Cardiac muscle cell (in vitro differentiated cells and primary cell): Measurements from ENCODE around the gene RGS9. TPM values are rescaled to one million over a fixed set of nuclear protein-coding genes. Genes with fewer than 3 reads are reported as not detected.
"Not testable (repeated sequence)": the region's sequence is repeated elsewhere in the genome, so short reads cannot be mapped to it uniquely, and the experiment has no call there.

ENCODE experiments used
- DNase-seq, 2 donors: peaks; one replicate each; pipeline versions ENCODE4 v3.0.0 to v3.0.0-alpha.2; 2010 to 2017; ENCODE audit warnings: low read depth in 1 of 2, low spot score in 1 of 2
- H3K27ac ChIP-seq: fragments of 200-600 bp; sonication (generic); 2 replicates; pipeline ENCODE4 v1.5.1; 2016
- H3K27me3 ChIP-seq: fragments of 200-600 bp; sonication (generic); 2 replicates; pipeline ENCODE4 v1.6.0; 2016; ENCODE audit warnings: control low read depth
- H3K36me3 ChIP-seq: fragments of 200-600 bp; sonication (generic); 2 replicates; pipeline ENCODE4 v1.5.1; 2016; ENCODE audit warnings: control low read depth
- H3K4me1 ChIP-seq: fragments of 200-600 bp; sonication (generic); 2 replicates; pipeline ENCODE4 v1.8.1; 2017; ENCODE audit warnings: low read depth, mild to moderate bottlenecking, mixed run types
- H3K4me3 ChIP-seq: fragments of 200-600 bp; sonication (generic); 2 replicates; pipeline ENCODE4 v1.5.1; 2016; ENCODE audit warnings: mild to moderate bottlenecking
- H3K9me3 ChIP-seq: fragments of 200-600 bp; sonication (generic); 2 replicates; pipeline ENCODE4 v1.5.1; 2017; ENCODE audit warnings: low read depth, mild to moderate bottlenecking, control low read depth
- CTCF ChIP-seq: IDR thresholded peaks from 2 replicates; pipeline ENCODE4 v1.5.1; 2012; ENCODE audit warnings: low read depth, mild to moderate bottlenecking, low read length
- polyA plus RNA-seq: library from polyadenylated mRNA; unstranded; fragments of >200 nt; fragmentation: Nextera tagmentation; extraction: Ambion mirVana; gene quantifications from 2 replicates; pipeline ENCODE4 v1.2.1, GENCODE V29; 2016
- total RNA-seq: library from RNA; depleted of rRNA; stranded (reverse); fragments of >200 nt; gene quantifications from 2 replicates; pipeline ENCODE4 v1.2.3, GENCODE V29; 2016

The RGS9 gene
- total and polyA plus RNA-seq, 2 experiments from 2014 or later = 4.7 to 5.5 TPM

- no peak for TF ChIP-seq CTCF
Observed at GRCh38 chr17:65104973-65105372, 32.2 kb upstream of the RGS9 start.

GRCh38 chr17:65108152-65108551 is 29.0 kb upstream of the RGS9 start:
- H3K4me3 ChIP-seq = no peak overlapping the region
- no peaks in the 10 kb centered on the region for H3K27me3 ChIP-seq
- DNase-seq = no peak
- H3K4me1 ChIP-seq = no peaks in the 10 kb centered on the region
- H3K9me3 ChIP-seq = no peaks in the 10 kb centered on the region
- H3K36me3 ChIP-seq = no peaks in the 10 kb centered on the region
- no peak overlapping the region for H3K27ac ChIP-seq
- TF ChIP-seq CTCF = no peak

More at GRCh38 chr17:65104973-65105372, 32.2 kb upstream of the RGS9 start:
- no peaks in the 10 kb centered on the region for H3K9me3 ChIP-seq
- H3K4me3 ChIP-seq = no peak overlapping the region
- no peaks in the 10 kb centered on the region for H3K4me1 ChIP-seq
- DNase-seq = no peak
- H3K36me3 ChIP-seq = no peaks in the 10 kb centered on the region
- no peak overlapping the region for H3K27ac ChIP-seq
- no peaks in the 10 kb centered on the region for H3K27me3 ChIP-seq

GRCh38 chr17:65109543-65109942 is 27.6 kb upstream of the RGS9 start:
- H3K27me3 ChIP-seq = no peaks in the 10 kb centered on the region
- TF ChIP-seq CTCF = no peak
- no peak for DNase-seq
- H3K4me1 ChIP-seq = no peaks in the 10 kb centered on the region
- H3K27ac ChIP-seq = no peak overlapping the region
- H3K4me3 ChIP-seq = no peak overlapping the region
- no peaks in the 10 kb centered on the region for H3K36me3 ChIP-seq
- H3K9me3 ChIP-seq = no peaks in the 10 kb centered on the region

- no peaks in the 10 kb centered on the region for H3K36me3 ChIP-seq
- H3K4me3 ChIP-seq = no peak overlapping the region
- no peak overlapping the region for H3K27ac ChIP-seq
- DNase-seq = peak in 1 of 2 donors; percentile 75
- H3K4me1 ChIP-seq = no peaks in the 10 kb centered on the region
- no peaks in the 10 kb centered on the region for H3K27me3 ChIP-seq
- TF ChIP-seq CTCF = no peak
- no peaks in the 10 kb centered on the region for H3K9me3 ChIP-seq
Observed at GRCh38 chr17:65109990-65110680, 27.0 kb upstream of the RGS9 start.

GRCh38 chr17:65115839-65116238 is 21.3 kb upstream of the RGS9 start:
- Histone ChIP-seq H3K27ac (no peak overlapping the region), H3K4me3 (no peak overlapping the region), H3K9me3 (no peaks in the 10 kb centered on the region), H3K27me3 (peaks cover 5% of the 10 kb centered on the region), H3K4me1 (no peaks in the 10 kb centered on the region), H3K36me3 (no peaks in the 10 kb centered on the region)
- DNase-seq = no peak
- TF ChIP-seq CTCF = no peak

GRCh38 chr17:65116515-65116914 is 20.7 kb upstream of the RGS9 start:
- not testable (repeated sequence) for H3K27me3 ChIP-seq, H3K4me3 ChIP-seq, H3K36me3 ChIP-seq, H3K27ac ChIP-seq, H3K9me3 ChIP-seq, DNase-seq, H3K4me1 ChIP-seq
